K562 (cell line): ENCODE results near the gene RUVBL2. TPM values are rescaled to one million over a fixed set of nuclear protein-coding genes. Genes with fewer than 3 reads are reported as not detected.
"Not testable (repeated sequence)": the region's sequence is repeated elsewhere in the genome, so short reads cannot be mapped to it uniquely, and the experiment has no call there.

Experiments used
- ATAC-seq: fragments of 200-7000 bp; cut with Tn5 transposase; 3 replicates; pipeline ENCODE4 v1.9.1; 2020; ENCODE audit warnings: moderate library complexity
- BruUV-seq: library from RNA; stranded (reverse); fragments of 400-500 nt; replicated peaks from 2 replicates; lab custom pipeline; 2021; lab: Mats Ljungman, UMichigan
- CTCF ChIA-PET: fragments of 300-600 bp; formaldehyde crosslinking; extraction: SDS; loops from one replicate; lab custom pipeline; 2021; ENCODE audit warnings: low intra/inter-chr PET ratio; lab: Yijun Ruan, JAX
- POLR2A ChIA-PET: fragments of 300-600, 350-650 bp; sonication (Branson Sonifier 250); formaldehyde crosslinking; extraction: SDS; loops from one replicate; lab custom pipeline; 2021; ENCODE audit warnings: antibody characterized with exemption, inconsistent platforms; lab: Yijun Ruan, JAX
- DNase-seq, 4 experiments: peaks; one replicate each; pipeline versions ENCODE4 v3.0.0 to v3.0.0-alpha.2; 2011 to 2018; ENCODE audit warnings: low spot score in 3 of 4, mixed read lengths in 3 of 4; ENCODE audit errors: extremely low read depth in 1 of 4
- FAIRE-seq: peaks from 2 replicates; lab custom pipeline; 2011; peaks lifted over from hg19 to GRCh38; lab: Jason Lieb, UNC
- H2AFZ ChIP-seq: 2 replicates; pipeline ENCODE4 v1.6.0; 2011; ENCODE audit warnings: low read depth, low read length, control low read depth, inconsistent platforms
- H3K27ac ChIP-seq: fragments of 200-600 bp; 3 replicates; pipeline ENCODE4 v1.8.0; 2011; ENCODE audit warnings: low read depth, mild to moderate bottlenecking, control low read depth, inconsistent platforms, low read length, moderate library complexity, mixed read lengths; ENCODE audit errors: extremely low read depth
- H3K27me3 ChIP-seq, 2 experiments: fragments of 300-600 bp in 1 of 2; 2 replicates in 1 of 2; 3 replicates in 1 of 2; pipeline versions ENCODE4 v1.6.0 to v1.8.0; 2011; ENCODE audit warnings: inconsistent platforms in 2 of 2, low read length in 2 of 2, mild to moderate bottlenecking in 1 of 2, mixed read lengths in 1 of 2, moderate library complexity in 1 of 2; ENCODE audit not compliant: control insufficient read depth in 2 of 2, insufficient read depth in 2 of 2
- H3K36me3 ChIP-seq: fragments of 300-600 bp; 3 replicates; pipeline ENCODE4 v1.8.0; 2011; ENCODE audit warnings: mild to moderate bottlenecking, low read length, inconsistent platforms; ENCODE audit not compliant: control insufficient read depth, insufficient read depth
- H3K4me1 ChIP-seq, 2 experiments: fragments of 200-600 bp in 1 of 2; replicated peaks in 1 of 2; 2 replicates in 1 of 2; 3 replicates in 1 of 2; pipeline versions ENCODE4 v1.5.1 to v1.8.0; 2011; ENCODE audit warnings: inconsistent platforms in 2 of 2, low read length in 2 of 2, mild to moderate bottlenecking in 1 of 2, mixed read lengths in 1 of 2, moderate library complexity in 1 of 2; ENCODE audit not compliant: control insufficient read depth in 2 of 2, insufficient read depth in 2 of 2
- H3K4me2 ChIP-seq: 2 replicates; pipeline ENCODE4 v1.6.1; 2011; ENCODE audit warnings: low read length, control low read depth, inconsistent platforms, mixed read lengths; ENCODE audit not compliant: insufficient read depth
- H3K4me3 ChIP-seq: fragments of 200-600 bp; sonication (generic), shearing (Covaris generic); 2 replicates; pipeline ENCODE4 v1.5.1; 2016; ENCODE audit warnings: control low read depth, inconsistent platforms
- H3K79me2 ChIP-seq: fragments of 200-600 bp; 3 replicates; pipeline ENCODE4 v1.8.0; 2011; ENCODE audit warnings: low read length, inconsistent platforms; ENCODE audit not compliant: control insufficient read depth, insufficient read depth
- H3K9ac ChIP-seq, 2 experiments: 2 replicates each; pipeline versions ENCODE4 v1.6.0 to v1.6.1; 2011; ENCODE audit warnings: low read depth in 2 of 2, low read length in 2 of 2, control low read depth in 1 of 2, inconsistent platforms in 1 of 2, mild to moderate bottlenecking in 1 of 2, mixed read lengths in 1 of 2; ENCODE audit not compliant: insufficient read depth in 1 of 2
- H3K9me1 ChIP-seq: one replicate; pipeline ENCODE4 v1.6.0; 2011; ENCODE audit warnings: inconsistent platforms, mild to moderate bottlenecking, low read length, moderate library complexity; ENCODE audit not compliant: control insufficient read depth, insufficient read depth
- H3K9me3 ChIP-seq: replicated peaks from 2 replicates; pipeline ENCODE4 v1.5.1; 2011; ENCODE audit warnings: low read depth, low read length, inconsistent platforms; ENCODE audit not compliant: control insufficient read depth, insufficient read depth
- H4K20me1 ChIP-seq: replicated peaks from 2 replicates; pipeline ENCODE4 v1.6.1; 2011; ENCODE audit warnings: low read length, inconsistent platforms, mixed read lengths; ENCODE audit not compliant: control insufficient read depth, insufficient read depth
- EGR1 ChIP-seq: fragments of 450-650 bp; conservative IDR thresholded peaks from 2 replicates; pipeline ENCODE4 v1.6.1; 2017; ENCODE audit warnings: mild to moderate bottlenecking
- GABPB1 ChIP-seq: sonication (generic); formaldehyde crosslinking; IDR thresholded peaks from 2 replicates; pipeline ENCODE4 v1.8.0; 2022; ENCODE audit warnings: mild to moderate bottlenecking, missing genetic modification reagents
- NFIC ChIP-seq: fragments of 450-650 bp; IDR thresholded peaks from 2 replicates; pipeline ENCODE4 v1.6.1; 2017; ENCODE audit warnings: mild to moderate bottlenecking, inconsistent platforms
- ZNF263 ChIP-seq: sonication (generic); formaldehyde crosslinking; IDR thresholded peaks from 2 replicates; pipeline ENCODE4 v1.8.0; 2022; ENCODE audit warnings: mild to moderate bottlenecking, missing genetic modification reagents, borderline replicate concordance
- WGBS: fragments of 100-300 bp; shearing (Covaris generic); methylation state at CpG from one replicate; pipeline ENCODE4 v1.1.6; 2016; ENCODE audit warnings: low coverage, mixed read lengths; ENCODE audit not compliant: insufficient coverage; ENCODE audit errors: missing lambda C conversion rate; 5-methylcytosine and 5-hydroxymethylcytosine counted together
- in situ Hi-C: fragments of 300-500 bp; cut with MboI; formaldehyde crosslinking; loops from 4 replicates; pipeline ENCODE4 v1.15.0; 2018; ENCODE audit warnings: inconsistent platforms, mixed read lengths
- intact Hi-C: fragments of 100-400 bp; cut with micrococcal nuclease; formaldehyde crosslinking; loops from 2 replicates; pipeline ENCODE4 v1.14.2; 2022
- polyA plus RNA-seq, 8 experiments: library from polyadenylated mRNA; depleted of rRNA in 4 of 8; stranded (reverse) in 5 of 8; unstranded in 3 of 8; fragments of >200 nt; fragmentation: Nextera tagmentation in 2 of 8; fragmentation: Illumina TruSeq in 1 of 8; extraction: Ambion mirVana in 2 of 8; extraction: Trizol in 1 of 8; gene quantifications; 2 replicates each; pipeline versions ENCODE4 v1.2.1 to v1.2.3, GENCODE V29; 2011 to 2014; ENCODE audit warnings: inconsistent platforms in 1 of 8, missing spikeins in 1 of 8
- total RNA-seq, 7 experiments: library from RNA; depleted of rRNA in 6 of 7; stranded (reverse); fragments of >200 nt in 6 of 7; fragmentation: Illumina TruSeq in 2 of 7; extraction: Trizol in 2 of 7; gene quantifications; 2 replicates each; pipeline versions ENCODE4 v1.2.1 to v1.2.3, GENCODE V29; 2011 to 2021; ENCODE audit warnings: low replicate concordance in 1 of 7
- TF ChIP-seq, protein P1 (sequence below), 2 experiments: IDR thresholded peaks; 2 replicates each; pipeline ENCODE4 v1.6.1; 2011; ENCODE audit warnings: borderline replicate concordance in 1 of 2, control low read depth in 1 of 2, low read depth in 1 of 2, low read length in 1 of 2, mild to moderate bottlenecking in 1 of 2, mixed read lengths in 1 of 2, moderate library complexity in 1 of 2; ENCODE audit not compliant: insufficient read depth in 1 of 2, insufficient read length in 1 of 2, poor library complexity in 1 of 2, severe bottlenecking in 1 of 2; ENCODE audit errors: extremely low read depth in 1 of 2
- TF ChIP-seq, protein P2 (sequence below): fragments of 450-650 bp; IDR thresholded peaks from 2 replicates; pipeline ENCODE4 v1.6.1; 2016; ENCODE audit warnings: mild to moderate bottlenecking, moderate library complexity

The RUVBL2 gene
- total and polyA plus RNA-seq, 9 of the 15 experiments (the other 6 are each of a cell fraction or from before 2014, with no cell fraction given) = 71.4 to 453 (median 237) TPM

DNA sequence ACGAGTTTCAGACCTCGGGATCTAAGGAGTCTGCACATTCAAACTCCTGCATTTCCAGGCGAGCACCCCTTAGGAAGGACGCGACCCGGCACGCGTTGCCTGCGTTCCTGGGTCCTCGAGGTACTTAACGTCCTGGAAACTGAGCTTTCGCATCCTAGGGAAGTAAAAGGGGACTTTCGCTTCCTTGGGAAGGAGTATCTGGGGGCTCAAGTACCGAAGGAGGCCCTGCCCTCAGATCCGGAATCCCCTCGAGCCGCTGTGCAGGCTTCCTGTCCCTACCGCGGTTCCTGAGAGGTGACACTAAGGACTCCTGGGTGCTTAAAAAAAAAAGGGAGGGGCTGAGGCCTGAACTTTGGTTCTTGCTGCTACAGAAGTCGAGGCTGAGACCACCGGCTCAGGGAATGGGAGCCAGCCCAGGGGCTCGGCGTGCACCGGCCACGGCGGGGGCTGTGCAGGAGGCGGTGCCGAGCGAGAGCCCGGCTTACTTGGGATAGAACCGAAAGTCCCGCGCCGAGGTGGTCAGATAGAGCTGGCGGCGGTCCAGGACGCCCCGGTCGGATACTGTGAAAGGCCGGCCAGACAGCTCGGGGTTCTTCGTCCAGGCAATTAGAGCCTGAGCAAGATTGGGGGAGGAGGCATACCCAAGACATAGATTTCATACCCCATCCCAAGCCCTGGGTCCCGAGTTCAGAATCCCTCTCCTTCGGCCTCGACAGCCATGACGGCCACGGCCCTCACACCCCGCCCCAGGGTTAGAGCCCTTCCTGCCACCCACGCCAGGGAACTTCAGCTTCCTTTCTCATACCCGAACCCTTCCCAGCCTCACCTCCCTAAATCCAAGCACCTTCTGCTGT, 24.9 kb downstream of the RUVBL2 start:
- H3K9me3 ChIP-seq, BruUV-seq, in situ Hi-C loops, CTCF ChIA-PET, H3K27me3 ChIP-seq, intact Hi-C loops, H3K9me1 ChIP-seq, H3K79me2 ChIP-seq: not testable (repeated sequence)
- peaks cover 12% of the 10 kb centered on the region; the same call in 1 of the 2 replicates for H4K20me1 ChIP-seq
- H3K36me3 ChIP-seq = peaks cover 30% of the 10 kb centered on the region; the same call in 2 of the 3 replicates
- peak overlapping the region; percentile 76 for H3K4me2 ChIP-seq
- POLR2A ChIA-PET = interaction anchor here (0.6 to 1.6 kb wide), 7 partner anchors 12 to 523 kb away, joined by 3 to 5 read pairs (median 3); partner anchors contain the start of genes CGB2 and FTL
- FAIRE-seq = peak; percentile 81
- peak overlapping the region; percentile 62 for H2AFZ ChIP-seq
- H3K27ac ChIP-seq = peak overlapping the region; percentile 32; the same call in 2 of the 3 replicates
- peaks cover 21 to 59% of the 10 kb centered on the region in 2 experiments; a peak in 4 of 5 replicates for H3K4me1 ChIP-seq
- 9% methylated on average over 36 of the region's 50 CpGs for WGBS
- H3K4me3 ChIP-seq = peak overlapping the region; percentile 41
- H3K9ac ChIP-seq = peak overlapping the region; percentile 30 to 88
- TF ChIP-seq EGR1 = peak; percentile 63
- TF ChIP-seq, protein P1, sequence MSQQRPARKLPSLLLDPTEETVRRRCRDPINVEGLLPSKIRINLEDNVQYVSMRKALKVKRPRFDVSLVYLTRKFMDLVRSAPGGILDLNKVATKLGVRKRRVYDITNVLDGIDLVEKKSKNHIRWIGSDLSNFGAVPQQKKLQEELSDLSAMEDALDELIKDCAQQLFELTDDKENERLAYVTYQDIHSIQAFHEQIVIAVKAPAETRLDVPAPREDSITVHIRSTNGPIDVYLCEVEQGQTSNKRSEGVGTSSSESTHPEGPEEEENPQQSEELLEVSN (IDR thresholded peaks at IDR 0.05; ENCODE audit: borderline replicate concordance in 1 of 2, extremely low read depth in 1 of 2, insufficient read depth in 1 of 2, insufficient read length in 1 of 2, low read depth in 1 of 2, low read length in 1 of 2, poor library complexity in 1 of 2, severe bottlenecking in 1 of 2) = peak in 1 of 2 experiments; percentile 10
- TF ChIP-seq NFIC = peak; percentile 81
- TF ChIP-seq, protein P2, sequence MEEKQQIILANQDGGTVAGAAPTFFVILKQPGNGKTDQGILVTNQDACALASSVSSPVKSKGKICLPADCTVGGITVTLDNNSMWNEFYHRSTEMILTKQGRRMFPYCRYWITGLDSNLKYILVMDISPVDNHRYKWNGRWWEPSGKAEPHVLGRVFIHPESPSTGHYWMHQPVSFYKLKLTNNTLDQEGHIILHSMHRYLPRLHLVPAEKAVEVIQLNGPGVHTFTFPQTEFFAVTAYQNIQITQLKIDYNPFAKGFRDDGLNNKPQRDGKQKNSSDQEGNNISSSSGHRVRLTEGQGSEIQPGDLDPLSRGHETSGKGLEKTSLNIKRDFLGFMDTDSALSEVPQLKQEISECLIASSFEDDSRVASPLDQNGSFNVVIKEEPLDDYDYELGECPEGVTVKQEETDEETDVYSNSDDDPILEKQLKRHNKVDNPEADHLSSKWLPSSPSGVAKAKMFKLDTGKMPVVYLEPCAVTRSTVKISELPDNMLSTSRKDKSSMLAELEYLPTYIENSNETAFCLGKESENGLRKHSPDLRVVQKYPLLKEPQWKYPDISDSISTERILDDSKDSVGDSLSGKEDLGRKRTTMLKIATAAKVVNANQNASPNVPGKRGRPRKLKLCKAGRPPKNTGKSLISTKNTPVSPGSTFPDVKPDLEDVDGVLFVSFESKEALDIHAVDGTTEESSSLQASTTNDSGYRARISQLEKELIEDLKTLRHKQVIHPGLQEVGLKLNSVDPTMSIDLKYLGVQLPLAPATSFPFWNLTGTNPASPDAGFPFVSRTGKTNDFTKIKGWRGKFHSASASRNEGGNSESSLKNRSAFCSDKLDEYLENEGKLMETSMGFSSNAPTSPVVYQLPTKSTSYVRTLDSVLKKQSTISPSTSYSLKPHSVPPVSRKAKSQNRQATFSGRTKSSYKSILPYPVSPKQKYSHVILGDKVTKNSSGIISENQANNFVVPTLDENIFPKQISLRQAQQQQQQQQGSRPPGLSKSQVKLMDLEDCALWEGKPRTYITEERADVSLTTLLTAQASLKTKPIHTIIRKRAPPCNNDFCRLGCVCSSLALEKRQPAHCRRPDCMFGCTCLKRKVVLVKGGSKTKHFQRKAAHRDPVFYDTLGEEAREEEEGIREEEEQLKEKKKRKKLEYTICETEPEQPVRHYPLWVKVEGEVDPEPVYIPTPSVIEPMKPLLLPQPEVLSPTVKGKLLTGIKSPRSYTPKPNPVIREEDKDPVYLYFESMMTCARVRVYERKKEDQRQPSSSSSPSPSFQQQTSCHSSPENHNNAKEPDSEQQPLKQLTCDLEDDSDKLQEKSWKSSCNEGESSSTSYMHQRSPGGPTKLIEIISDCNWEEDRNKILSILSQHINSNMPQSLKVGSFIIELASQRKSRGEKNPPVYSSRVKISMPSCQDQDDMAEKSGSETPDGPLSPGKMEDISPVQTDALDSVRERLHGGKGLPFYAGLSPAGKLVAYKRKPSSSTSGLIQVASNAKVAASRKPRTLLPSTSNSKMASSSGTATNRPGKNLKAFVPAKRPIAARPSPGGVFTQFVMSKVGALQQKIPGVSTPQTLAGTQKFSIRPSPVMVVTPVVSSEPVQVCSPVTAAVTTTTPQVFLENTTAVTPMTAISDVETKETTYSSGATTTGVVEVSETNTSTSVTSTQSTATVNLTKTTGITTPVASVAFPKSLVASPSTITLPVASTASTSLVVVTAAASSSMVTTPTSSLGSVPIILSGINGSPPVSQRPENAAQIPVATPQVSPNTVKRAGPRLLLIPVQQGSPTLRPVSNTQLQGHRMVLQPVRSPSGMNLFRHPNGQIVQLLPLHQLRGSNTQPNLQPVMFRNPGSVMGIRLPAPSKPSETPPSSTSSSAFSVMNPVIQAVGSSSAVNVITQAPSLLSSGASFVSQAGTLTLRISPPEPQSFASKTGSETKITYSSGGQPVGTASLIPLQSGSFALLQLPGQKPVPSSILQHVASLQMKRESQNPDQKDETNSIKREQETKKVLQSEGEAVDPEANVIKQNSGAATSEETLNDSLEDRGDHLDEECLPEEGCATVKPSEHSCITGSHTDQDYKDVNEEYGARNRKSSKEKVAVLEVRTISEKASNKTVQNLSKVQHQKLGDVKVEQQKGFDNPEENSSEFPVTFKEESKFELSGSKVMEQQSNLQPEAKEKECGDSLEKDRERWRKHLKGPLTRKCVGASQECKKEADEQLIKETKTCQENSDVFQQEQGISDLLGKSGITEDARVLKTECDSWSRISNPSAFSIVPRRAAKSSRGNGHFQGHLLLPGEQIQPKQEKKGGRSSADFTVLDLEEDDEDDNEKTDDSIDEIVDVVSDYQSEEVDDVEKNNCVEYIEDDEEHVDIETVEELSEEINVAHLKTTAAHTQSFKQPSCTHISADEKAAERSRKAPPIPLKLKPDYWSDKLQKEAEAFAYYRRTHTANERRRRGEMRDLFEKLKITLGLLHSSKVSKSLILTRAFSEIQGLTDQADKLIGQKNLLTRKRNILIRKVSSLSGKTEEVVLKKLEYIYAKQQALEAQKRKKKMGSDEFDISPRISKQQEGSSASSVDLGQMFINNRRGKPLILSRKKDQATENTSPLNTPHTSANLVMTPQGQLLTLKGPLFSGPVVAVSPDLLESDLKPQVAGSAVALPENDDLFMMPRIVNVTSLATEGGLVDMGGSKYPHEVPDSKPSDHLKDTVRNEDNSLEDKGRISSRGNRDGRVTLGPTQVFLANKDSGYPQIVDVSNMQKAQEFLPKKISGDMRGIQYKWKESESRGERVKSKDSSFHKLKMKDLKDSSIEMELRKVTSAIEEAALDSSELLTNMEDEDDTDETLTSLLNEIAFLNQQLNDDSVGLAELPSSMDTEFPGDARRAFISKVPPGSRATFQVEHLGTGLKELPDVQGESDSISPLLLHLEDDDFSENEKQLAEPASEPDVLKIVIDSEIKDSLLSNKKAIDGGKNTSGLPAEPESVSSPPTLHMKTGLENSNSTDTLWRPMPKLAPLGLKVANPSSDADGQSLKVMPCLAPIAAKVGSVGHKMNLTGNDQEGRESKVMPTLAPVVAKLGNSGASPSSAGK = peak; percentile 40; the same call in 1 of the 2 replicates
- 0 out of 2 replicates have a peak, but pooled peaks have one; percentile 5 for TF ChIP-seq ZNF263 (CRISPR knock-in tag)
- TF ChIP-seq GABPB1 = peak; percentile 12; the same call in 1 of the 2 replicates
- DNase-seq = peak in 1 of 4 experiments; percentile 52
- peak; percentile 8 for ATAC-seq
